T-helper 1 cell treated with Interleukin-12 subunit alpha and Interleukin-12 subunit beta and Interleukin-4 antibody, amounts not matched to agents 30 ng/mL and 1 ng/mL, for 36 hours (primary cell): Measurements from ENCODE around the gene ASPN. TPM values are rescaled to one million over a fixed set of nuclear protein-coding genes. Genes with fewer than 3 reads are reported as not detected.

Experiments
- intact Hi-C: fragments of 100-400 bp; cut with micrococcal nuclease; formaldehyde crosslinking; loops from one replicate; pipeline ENCODE4 v1.15.1; 2024
- total RNA-seq: library from RNA; stranded (reverse); gene quantifications from 2 replicates; pipeline ENCODE4 v1.2.3, GENCODE V29; 2022

The ASPN gene
- total RNA-seq, 1 donor from 2014 or later, result not detected

DNA sequence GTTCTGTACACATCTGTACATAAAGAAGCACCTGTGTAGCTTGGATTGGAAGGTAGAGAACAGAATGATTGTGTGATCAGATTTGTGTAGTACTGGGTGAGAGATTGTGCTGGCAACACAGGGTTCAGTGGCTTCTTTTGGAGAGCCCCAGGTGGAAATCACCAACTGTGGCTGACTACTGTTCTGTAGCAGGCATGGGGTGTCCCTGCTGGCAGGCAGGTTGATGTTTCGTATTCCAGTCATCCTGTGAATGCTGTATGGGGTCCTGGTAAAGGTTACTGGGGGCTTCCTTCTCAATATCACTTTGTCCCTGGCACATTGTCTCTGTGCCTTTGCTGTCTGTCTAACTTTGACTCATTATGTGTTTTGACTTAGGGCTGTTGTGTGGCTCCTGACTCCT is 5.3 kb downstream of the ASPN start:
- intact Hi-C loops, result no loop called here

- intact Hi-C loops, result no loop called here
Observed at GRCh38 chr9:92474587-92474986, 7.7 kb downstream of the ASPN start.

GRCh38 chr9:92468206-92468605 is 14.1 kb downstream of the ASPN start:
- intact Hi-C loops, result no loop called here

- intact Hi-C loops, result no loop called here
Observed at GRCh38 chr9:92467511-92467910, 14.8 kb downstream of the ASPN start.

GRCh38 chr9:92467041-92467440 is 15.3 kb downstream of the ASPN start:
- intact Hi-C loops, result no loop called here

DNA sequence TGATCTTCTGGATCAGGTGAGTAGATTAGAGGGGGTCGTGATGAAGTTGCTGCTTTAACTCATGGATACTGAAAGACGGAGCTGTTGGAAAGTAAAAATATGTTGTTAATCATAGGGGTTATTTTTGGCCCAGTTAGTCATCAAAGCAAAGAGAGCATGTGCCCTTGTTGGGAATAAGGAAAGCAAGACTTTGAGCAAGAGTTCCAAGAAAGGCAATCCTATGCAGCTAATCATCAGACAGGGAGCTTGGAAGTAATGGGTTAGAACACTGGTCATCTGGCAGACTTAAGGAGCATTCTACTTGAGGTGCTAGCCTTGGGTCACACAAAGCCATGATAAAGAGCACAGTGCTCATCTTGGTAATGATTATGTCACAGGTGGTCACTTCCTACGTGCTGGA is 18.3 kb downstream of the ASPN start:
- intact Hi-C loops, result no loop called here

DNA sequence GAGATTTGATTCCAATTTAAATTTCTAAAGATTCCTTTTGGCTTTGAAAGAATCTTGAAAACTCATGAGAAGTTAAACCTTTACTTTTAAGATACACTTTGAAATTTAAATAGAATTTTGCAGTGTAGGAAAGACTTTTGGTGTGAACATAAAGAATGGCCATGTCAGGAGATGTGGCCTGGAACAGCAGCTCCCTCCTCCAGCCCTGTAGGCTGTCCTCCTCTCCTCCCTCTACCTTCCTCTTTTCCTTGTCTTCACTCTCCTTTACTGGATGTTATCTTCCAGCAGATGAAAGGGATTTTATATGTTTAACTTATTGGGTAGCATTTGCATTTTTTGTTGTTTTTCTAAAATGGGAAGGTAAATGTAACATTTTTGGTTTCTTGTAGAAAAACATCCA is 18.9 kb downstream of the ASPN start:
- intact Hi-C loops, result no loop called here

- intact Hi-C loops, result no loop called here
Observed at GRCh38 chr9:92457576-92457975, 24.7 kb downstream of the ASPN start.

DNA sequence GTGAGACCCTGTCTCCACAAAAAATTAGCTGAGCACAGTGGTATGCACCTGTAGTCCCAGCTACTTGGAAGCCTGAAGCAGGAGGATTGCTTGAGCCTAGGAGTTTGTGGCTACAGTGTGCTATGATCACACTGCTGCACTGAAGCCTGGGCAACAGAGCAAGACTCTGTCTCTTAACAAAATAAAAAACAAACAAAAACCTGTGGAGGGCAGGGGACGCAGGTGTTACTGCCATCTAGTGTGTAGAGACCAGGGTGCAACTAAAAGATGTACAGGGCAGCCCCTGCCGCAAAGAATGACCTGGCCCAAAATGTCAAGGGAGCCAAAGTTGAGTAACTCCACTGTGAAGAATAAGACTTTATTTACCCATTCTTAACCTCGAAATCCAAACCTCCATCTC is 27.1 kb downstream of the ASPN start:
- intact Hi-C loops, result no loop called here

- intact Hi-C loops, result no loop called here
Observed at GRCh38 chr9:92446536-92446935, 35.8 kb downstream of the ASPN start.

- intact Hi-C loops, result no loop called here
Observed at GRCh38 chr9:92444841-92445240, 37.5 kb downstream of the ASPN start.

GRCh38 chr9:92440751-92441046 is 41.6 kb downstream of the ASPN start:
- intact Hi-C loops, result no loop called here

GRCh38 chr9:92439921-92440750 is 42.2 kb downstream of the ASPN start:
- intact Hi-C loops, result loop anchor here (1.0 kb wide), 2 partner anchors 97 to 300 kb away; no protein-coding TSS in a partner anchor

DNA sequence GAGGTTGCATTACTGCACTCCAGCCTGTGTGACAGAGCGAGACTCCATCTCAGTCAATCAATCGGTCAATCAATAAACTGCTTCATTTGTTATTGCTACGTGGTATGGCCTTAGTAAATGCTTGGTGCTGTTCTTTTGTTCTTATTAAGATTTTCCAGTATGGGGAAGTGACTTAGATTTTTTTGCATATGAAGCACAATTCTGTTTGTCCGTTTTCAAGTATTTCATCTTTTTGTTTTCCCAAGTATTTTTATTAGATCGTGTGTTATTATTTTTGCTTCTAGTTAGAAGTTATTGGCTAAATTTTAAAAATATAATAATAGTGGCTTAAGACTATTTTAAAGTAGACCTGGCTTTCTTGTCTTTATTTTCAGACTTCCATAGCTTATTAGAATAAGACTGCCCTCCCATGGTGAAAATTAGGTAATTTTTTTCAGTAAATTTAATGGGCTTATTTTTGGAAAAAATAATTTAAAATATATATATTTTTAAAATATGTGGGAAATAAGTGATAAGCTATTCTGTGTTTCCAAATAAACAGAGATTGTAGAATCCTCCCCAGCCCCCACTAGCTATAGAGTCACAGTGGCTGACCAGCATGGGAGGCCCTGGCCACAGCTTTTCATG is 43.3 kb downstream of the ASPN start:
- intact Hi-C loops, result loop anchor here (1.0 kb wide), 2 partner anchors 96 to 299 kb away; no protein-coding TSS in a partner anchor

DNA sequence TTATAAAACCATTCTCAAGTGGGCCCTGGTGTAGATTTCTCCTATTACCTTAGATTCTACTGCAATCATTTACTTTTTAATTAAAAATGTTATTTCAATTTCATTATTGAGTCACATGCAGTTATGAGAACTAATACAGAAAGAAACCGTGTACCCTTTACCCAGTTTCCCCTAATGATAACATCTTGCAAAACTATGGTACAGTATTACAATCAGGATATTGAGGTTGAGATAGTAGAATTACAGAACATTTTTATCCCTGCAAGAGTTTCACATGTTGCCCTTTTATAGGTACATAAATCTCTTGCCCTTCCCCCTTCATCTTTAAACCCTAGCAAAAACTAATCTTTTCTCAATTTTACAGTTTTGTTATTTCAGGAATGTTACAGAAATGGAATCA is 47.0 kb downstream of the ASPN start:
- intact Hi-C loops, result no loop called here

- intact Hi-C loops, result no loop called here
Observed at GRCh38 chr9:92432972-92433548, 49.2 kb downstream of the ASPN start.

DNA sequence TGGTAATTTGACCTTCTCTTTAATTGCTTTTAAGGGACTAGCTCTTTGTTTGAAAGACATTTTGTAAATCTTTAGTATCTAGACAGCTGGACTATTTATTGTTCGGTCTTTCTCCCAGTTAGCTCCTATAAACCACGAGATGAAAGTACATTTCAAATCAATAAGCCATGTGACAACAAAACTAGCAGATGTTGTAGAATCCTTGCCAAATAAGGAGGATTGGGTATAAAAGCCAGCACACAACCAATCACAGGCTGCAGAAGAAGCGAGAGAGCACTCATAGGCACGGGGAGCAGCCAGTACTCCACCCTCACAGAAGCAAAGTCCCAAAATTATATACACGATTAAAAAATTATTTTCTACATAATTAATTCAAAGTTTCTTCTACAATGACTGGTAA is 50.0 kb downstream of the ASPN start:
- intact Hi-C loops, result no loop called here

- intact Hi-C loops, result no loop called here
Observed at GRCh38 chr9:92429836-92430235, 52.5 kb downstream of the ASPN start.

- intact Hi-C loops, result no loop called here
Observed at GRCh38 chr9:92426501-92427145, 55.7 kb downstream of the ASPN start.

GRCh38 chr9:92425474-92425873 is 56.8 kb downstream of the ASPN start:
- intact Hi-C loops, result no loop called here

DNA sequence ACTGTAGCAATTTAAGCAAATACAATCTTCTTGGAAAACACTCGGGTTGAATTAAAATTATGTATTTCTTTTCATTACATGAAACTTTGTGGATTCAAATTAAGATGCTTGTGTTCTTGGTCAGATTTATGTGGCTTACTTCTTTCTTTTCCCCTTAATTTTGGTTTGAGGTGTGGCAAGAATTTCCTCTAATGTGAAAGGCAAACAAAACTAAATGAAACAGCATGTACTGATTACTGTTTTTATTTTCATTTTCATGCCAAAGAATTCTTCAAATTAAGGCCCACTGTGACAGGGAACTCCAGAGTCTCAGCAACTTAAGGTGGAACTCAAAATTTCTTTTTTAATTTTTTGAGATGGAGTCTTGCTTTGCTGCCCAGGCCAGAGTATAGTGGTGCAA is 58.0 kb downstream of the ASPN start, which contains the start of gene OMD:
TSS of gene OMD (minus strand) at position 132 of the 400 bp plus-strand sequence. CDS start 6,913 bp downstream, outside the sequence.
- intact Hi-C loops, result no loop called here

DNA sequence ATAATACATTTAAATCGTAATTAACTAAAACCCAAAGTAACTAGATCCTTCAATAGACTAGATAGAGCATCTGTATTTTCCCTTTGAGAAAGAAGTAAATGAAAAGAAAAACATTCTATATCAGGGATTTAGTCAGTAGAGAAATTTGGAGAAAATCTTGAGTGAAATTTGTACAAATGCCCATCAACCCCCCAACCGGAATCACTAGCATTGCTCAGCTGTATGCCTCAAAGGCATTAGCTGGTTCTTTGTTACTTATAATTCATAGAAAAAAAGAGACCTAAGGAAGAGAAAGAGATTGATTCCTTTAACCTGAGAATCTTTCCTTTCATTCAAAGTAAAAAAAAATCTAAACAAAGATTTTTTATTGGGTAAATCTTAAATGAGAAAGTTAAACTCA is 58.7 kb downstream of the ASPN start:
- intact Hi-C loops, result no loop called here
